C1 segment of cervical spinal cord (tissue), 14 donors: ENCODE measurements around the gene IL20RB.

Experiments used
- DNase-seq, 14 donors: peaks; one replicate each; lab custom pipeline; 2025; lab: John Stamatoyannopoulos, UW

The IL20RB gene, protein sequence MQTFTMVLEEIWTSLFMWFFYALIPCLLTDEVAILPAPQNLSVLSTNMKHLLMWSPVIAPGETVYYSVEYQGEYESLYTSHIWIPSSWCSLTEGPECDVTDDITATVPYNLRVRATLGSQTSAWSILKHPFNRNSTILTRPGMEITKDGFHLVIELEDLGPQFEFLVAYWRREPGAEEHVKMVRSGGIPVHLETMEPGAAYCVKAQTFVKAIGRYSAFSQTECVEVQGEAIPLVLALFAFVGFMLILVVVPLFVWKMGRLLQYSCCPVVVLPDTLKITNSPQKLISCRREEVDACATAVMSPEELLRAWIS

GRCh38 chr3:136957751-136958288 is at the start of gene IL20RB:
TSS of gene IL20RB (plus strand) at chr3:136957983. CDS start at chr3:136958114, 131 bp downstream.
- no peak for DNase-seq

DNA sequence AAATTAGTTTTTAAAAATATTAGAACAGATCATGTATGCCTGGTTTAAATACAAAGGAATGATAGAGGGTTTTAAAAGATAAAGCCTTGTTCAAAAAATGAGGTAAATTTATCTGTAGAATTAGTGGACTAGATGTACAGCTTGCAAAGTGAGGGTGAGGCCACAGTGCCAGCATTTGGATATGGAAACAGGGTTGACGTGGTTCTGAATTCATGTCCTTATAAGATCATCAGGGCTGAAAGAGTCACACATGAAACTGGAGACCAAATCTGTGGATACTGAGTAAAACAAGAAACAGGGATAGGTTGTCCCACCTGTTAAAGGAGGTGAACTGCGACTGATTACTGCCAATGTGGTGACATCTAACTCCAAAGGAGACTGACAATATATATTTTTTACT is 49.5 kb upstream of the IL20RB start:
- DNase-seq = no peak

GRCh38 chr3:136909187-136909586 is 48.6 kb upstream of the IL20RB start:
- DNase-seq = no peak

GRCh38 chr3:136910697-136911096 is 47.1 kb upstream of the IL20RB start:
- DNase-seq = no peak

DNA sequence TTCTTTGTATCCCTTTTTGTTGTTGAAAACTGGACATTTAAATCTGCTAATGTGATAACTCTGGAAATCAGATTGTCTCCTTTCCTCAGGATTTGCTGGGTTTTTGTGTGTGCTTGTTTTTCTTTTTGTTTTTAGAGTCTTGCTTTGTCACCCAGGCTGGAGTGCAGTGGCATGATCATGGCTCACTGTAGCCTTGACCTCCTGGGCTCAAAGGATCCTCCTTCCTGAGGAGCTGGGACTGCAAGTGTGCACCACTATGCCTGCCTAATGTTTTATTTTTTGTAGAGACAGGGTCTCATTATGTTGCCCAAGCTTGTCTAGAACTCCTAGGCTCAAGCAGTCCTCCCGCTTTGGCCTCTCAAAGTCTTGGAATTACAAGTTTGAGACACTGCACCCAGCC is 44.6 kb upstream of the IL20RB start:
- no peak for DNase-seq

- no peak for DNase-seq
Measured at GRCh38 chr3:136914739-136915138, 43.0 kb upstream of the IL20RB start.

DNA sequence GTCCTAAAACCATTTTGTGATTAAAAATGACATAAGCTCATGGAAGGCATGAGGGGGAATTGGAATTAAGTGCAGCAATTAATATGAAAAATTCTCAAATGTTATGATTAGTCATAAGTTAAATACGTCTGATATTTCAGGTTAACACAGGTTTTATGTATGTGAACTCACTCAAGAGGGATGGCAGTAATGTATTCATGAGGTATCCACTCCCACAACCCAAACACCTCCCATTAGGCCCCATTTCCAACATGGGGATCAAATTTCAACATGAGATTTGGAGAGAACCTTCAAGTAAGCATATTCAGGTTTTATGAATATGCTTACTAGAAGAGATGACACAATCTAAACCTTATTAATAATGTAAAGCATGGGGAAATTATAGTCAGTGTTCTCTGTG is 41.6 kb upstream of the IL20RB start:
- no peak for DNase-seq

GRCh38 chr3:136919799-136920580 is 37.8 kb upstream of the IL20RB start:
- no peak for DNase-seq

DNA sequence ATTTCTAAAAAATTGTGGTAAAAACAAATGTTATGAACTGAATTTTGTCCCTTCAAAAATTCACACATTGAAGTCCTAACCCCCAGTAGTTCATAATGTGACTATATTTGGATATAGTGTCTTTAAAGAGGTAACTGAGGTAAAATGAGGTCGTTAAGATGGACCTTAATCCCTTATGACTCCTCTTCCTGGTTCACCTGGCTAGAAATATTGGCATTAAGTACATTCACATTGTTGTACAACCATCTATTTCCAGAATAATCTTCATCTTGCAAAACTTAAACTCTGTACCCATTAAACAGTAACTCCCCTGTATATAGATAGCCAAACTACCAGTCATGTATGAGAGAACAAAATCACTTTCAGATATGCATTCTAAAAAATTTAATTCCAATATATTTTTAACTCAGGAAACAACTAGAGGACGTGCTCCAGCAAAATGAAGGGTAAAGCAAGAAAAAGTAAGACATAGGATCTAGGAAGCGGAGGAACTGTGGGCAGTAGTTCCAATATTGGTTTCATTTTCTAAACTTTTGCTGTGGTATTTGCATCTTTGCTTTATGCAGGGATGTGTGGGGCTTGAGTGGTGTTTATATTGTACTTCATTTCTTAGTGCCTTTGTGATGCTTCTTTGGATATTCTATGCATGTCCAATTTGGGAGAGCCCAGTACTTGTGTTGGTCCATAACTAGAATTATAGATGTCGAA is 36.7 kb upstream of the IL20RB start:
- no peak for DNase-seq

GRCh38 chr3:136925425-136926190 is 32.2 kb upstream of the IL20RB start:
- no peak for DNase-seq

DNA sequence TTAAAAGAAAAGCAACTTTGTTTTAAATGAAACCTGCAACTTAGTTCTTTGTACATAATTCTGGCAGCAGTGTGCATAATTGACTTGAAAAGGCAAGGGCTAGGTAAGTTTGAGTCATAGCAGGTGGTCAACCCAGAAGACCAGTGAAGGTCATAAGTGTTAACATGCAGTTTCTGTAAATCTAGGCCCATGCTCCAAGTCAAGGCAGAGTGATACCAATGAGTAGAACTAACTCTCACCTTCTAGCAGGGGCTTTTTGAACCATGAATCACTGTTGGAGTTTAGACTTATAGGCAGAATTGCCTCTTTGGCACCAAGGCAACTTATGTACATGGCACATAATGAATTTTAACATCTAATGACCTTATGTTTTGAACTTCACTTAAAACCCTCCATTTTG is 29.5 kb upstream of the IL20RB start:
- no peak for DNase-seq

DNA sequence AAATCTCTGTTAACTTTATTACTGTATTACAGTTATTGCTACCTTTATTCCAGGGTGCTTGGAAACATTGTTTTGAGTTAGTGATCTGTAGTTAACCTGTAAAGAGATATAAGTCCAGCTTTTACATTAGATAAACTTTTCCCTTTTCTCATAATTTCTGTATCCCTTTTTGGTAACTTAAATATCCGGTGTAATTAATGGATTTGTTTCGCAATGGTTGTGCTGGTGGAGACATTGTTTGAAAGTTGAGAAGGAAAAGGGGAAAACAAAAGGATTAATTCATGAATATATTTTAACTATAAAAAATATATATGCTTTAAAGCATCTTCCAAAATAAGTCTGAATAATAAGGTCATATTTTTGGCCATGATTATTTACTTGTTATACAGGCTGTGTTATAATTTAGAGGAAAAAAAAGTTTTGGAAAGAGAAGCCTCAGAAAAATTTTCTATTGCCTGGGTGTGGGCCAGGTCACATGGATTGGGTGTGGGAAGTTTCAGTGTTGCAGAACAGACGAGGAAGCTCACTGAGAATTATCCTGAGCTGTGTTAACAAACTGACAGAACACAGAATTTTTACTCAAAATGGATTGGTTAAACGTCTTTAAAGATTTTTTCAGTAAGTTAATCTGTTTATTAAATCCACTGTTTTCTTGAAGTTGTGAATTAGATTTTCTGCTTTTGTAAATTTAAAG is 27.7 kb upstream of the IL20RB start:
- peak in 4 of 14 donors; percentile 0 to 11 (median 4) for DNase-seq

- DNase-seq = no peak
Measured at GRCh38 chr3:136931606-136932005, 26.2 kb upstream of the IL20RB start.

- no peak for DNase-seq
Measured at GRCh38 chr3:136932523-136932922, 25.3 kb upstream of the IL20RB start.

DNA sequence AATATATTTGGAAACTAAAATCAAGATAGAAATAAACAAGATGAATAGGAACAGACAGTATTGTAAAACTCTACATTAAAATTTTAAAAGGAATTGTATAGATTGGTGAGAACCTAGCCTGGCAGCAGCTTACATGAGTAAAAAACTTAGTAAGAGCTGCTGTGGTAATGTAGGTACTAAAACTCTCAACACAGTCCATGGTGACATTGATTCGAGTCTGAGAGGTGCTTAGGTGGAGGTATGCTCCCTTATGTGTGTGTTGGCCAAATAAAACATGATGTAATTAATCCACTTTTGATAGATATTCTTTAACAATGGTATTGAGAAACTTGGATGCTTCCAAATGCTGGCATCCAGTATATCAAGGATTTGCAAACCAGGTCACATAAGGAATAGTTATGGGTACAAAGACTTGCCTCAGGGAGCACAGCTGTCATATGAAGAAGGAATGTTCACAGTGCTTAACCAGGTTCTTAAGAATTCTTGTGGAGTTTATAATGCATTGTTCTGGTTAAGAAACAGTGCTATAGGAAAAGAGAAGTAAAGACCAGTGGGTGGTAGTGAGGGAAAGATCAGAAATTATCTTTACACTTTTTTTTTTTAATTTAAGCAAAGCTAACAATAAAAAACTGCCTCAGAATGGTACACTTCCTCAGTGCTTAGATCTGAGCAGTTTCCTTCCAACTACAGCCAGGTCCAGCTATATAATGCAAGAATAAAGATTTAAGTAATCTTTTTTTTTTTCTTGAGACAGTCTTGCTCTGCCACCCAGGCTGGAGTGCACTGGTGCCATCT is 24.6 kb upstream of the IL20RB start:
- no peak for DNase-seq

GRCh38 chr3:136937175-136937574 is 20.6 kb upstream of the IL20RB start:
- DNase-seq = no peak

GRCh38 chr3:136937851-136938250 is 19.9 kb upstream of the IL20RB start:
- no peak for DNase-seq

- DNase-seq = no peak
Measured at GRCh38 chr3:136938334-136938733, 19.4 kb upstream of the IL20RB start.

- DNase-seq = no peak
Measured at GRCh38 chr3:136939489-136939888, 18.3 kb upstream of the IL20RB start.

DNA sequence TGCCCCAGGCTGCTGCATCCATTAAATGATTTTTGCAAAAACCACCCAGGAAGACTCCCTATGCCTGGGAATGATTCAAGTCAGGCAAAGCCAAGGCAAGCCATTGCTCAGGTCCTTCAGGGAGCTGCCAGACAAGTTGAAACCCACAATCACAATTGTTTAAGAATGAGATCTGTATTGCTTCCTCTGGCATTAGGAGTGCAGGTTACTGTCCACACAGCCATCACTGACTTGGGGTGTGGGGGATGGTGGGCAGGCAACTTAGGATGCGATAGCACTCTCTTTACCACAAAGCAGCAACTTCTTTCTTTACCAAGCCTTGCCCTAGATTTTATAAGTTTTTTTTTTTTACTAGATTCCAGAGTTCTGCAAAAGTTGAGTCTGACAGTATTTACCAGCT is 15.0 kb upstream of the IL20RB start:
- DNase-seq = no peak
